Breast epithelium (tissue), 3 donors: ENCODE measurements around the gene VAT1L.

Source experiments
- POLR2A ChIP-seq: fragments of 450-650 bp; IDR thresholded peaks from one replicate; pipeline ENCODE4 v1.6.1; 2016; ENCODE audit warnings: antibody characterized with exemption, mild to moderate bottlenecking, moderate library complexity
- POLR2AphosphoS5 ChIP-seq, 3 donors: sonication (generic); formaldehyde crosslinking; IDR thresholded peaks; one replicate each; pipeline ENCODE4 v1.6.1; 2017; ENCODE audit warnings: antibody characterized with exemption in 3 of 3
- TF ChIP-seq, protein P1 (sequence below), 3 donors: fragments of 450-650 bp; IDR thresholded peaks; one replicate each; pipeline ENCODE4 v1.5.1; 2016 to 2017; ENCODE audit warnings: antibody characterized with exemption in 3 of 3, mild to moderate bottlenecking in 3 of 3, moderate library complexity in 3 of 3

DNA sequence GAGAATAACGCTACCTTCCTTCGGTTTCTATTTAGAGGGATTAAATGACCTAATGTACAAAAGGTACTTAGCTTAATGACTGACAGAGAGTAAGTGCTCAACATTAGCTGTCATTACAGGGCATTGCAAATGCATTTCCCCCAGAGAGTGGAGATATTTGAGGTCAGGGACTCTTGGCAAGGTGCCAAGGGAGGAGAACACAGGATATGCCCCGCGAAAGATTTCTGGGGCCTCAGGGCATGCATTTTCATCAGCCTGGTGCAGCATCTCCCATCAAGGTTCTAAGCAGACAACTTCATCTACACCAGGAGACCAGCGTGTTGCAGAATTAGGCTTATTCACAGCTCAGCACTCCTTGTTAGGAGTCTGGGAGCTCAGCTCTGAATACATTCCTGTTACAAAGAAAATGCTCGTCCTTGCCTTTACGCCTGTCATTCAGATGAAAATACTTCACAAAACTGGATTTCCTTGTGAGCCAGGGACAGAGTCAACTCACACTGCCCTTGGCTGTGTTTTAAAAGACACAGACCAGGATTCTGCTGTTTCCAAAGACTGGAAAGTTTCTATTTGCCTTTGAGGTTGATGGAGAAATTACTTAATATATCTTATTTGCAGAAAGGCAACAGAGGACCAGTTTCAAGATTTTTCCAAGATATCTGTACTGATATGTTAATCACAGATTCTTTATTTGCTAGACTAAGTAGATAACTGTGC lies 108.2 kb downstream of the VAT1L start:
- TF ChIP-seq, protein P1, sequence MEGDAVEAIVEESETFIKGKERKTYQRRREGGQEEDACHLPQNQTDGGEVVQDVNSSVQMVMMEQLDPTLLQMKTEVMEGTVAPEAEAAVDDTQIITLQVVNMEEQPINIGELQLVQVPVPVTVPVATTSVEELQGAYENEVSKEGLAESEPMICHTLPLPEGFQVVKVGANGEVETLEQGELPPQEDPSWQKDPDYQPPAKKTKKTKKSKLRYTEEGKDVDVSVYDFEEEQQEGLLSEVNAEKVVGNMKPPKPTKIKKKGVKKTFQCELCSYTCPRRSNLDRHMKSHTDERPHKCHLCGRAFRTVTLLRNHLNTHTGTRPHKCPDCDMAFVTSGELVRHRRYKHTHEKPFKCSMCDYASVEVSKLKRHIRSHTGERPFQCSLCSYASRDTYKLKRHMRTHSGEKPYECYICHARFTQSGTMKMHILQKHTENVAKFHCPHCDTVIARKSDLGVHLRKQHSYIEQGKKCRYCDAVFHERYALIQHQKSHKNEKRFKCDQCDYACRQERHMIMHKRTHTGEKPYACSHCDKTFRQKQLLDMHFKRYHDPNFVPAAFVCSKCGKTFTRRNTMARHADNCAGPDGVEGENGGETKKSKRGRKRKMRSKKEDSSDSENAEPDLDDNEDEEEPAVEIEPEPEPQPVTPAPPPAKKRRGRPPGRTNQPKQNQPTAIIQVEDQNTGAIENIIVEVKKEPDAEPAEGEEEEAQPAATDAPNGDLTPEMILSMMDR (IDR thresholded peaks at IDR 0.05), result no peak
- TF ChIP-seq POLR2AphosphoS5 (IDR thresholded peaks at IDR 0.05) (no peak), POLR2A (no peak)
